ENCODE results near the gene FOXG1. TPM values are rescaled to one million over a fixed set of nuclear protein-coding genes. Genes with fewer than 3 reads are reported as not detected.

The FOXG1 gene
- total RNA-seq, 1 donor: 0.63 TPM

- no peak for DNase-seq (ENCODE audit: low read depth)
- H3K4me3 ChIP-seq (ENCODE audit: low read depth, low read length): no peak overlapping the region
- TF ChIP-seq, protein P1, sequence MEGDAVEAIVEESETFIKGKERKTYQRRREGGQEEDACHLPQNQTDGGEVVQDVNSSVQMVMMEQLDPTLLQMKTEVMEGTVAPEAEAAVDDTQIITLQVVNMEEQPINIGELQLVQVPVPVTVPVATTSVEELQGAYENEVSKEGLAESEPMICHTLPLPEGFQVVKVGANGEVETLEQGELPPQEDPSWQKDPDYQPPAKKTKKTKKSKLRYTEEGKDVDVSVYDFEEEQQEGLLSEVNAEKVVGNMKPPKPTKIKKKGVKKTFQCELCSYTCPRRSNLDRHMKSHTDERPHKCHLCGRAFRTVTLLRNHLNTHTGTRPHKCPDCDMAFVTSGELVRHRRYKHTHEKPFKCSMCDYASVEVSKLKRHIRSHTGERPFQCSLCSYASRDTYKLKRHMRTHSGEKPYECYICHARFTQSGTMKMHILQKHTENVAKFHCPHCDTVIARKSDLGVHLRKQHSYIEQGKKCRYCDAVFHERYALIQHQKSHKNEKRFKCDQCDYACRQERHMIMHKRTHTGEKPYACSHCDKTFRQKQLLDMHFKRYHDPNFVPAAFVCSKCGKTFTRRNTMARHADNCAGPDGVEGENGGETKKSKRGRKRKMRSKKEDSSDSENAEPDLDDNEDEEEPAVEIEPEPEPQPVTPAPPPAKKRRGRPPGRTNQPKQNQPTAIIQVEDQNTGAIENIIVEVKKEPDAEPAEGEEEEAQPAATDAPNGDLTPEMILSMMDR (IDR thresholded peaks at IDR 0.05; ENCODE audit: insufficient read depth, low read length): no peak
Measured at GRCh38 chr14:28761438-28762291, 4.9 kb upstream of the FOXG1 start.

DNA sequence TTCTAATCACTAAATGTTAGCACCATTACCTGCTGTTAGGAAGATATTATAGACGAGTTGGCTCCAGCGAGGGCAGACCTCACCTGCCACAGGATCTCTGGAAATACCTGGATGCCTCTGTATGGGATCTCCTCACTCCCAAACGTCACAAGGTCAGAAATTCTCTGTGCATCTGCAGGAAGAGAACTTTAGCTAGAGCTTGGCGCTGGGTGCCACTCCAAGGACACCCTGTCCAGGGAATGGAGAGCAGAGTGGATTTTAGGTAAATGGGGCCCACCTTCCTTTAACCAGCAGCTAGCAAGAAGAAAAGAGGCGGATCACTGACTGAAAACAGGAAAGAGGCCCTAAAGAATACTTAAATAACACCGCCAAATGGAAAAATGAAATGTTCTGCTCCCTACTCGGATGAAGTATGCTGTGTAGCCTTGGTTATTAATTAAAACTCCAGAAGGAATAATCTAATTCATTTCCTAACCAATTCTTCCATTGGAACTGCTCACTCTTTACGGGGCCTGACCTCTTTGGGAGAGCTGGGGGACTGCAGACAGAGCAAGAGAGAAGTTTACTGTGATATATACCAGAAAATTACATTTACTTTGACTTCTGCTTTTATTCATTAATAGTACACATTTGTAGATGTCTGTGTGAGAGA, 4.2 kb upstream of the FOXG1 start:
- no peak for DNase-seq (ENCODE audit: low read depth)
- TF ChIP-seq, protein P1 (IDR thresholded peaks at IDR 0.05; ENCODE audit: insufficient read depth, low read length): no peak
- H3K4me3 ChIP-seq (ENCODE audit: low read depth, low read length): no peak overlapping the region

DNA sequence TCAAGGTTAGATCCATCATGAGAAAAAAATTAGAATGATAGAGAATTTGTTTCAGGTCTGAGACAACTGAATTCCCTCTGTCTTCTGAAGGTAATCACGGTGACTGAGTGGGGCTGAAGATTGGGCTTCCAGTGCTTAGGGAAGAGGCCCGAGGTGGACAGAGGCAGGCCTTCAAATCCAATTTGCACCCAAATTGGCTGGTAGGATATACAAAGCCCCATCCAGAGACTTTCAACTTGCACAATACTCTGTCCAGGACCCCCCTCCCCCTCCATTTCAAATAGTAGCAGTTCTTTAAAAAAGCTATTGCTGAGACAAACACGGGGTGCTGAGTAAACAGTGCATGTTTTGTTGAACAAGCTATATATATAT, 3.6 kb upstream of the FOXG1 start:
- TF ChIP-seq, protein P1 (IDR thresholded peaks at IDR 0.05; ENCODE audit: insufficient read depth, low read length): no peak
- no peak overlapping the region for H3K4me3 ChIP-seq (ENCODE audit: low read depth, low read length)
- DNase-seq (ENCODE audit: low read depth): no peak

DNA sequence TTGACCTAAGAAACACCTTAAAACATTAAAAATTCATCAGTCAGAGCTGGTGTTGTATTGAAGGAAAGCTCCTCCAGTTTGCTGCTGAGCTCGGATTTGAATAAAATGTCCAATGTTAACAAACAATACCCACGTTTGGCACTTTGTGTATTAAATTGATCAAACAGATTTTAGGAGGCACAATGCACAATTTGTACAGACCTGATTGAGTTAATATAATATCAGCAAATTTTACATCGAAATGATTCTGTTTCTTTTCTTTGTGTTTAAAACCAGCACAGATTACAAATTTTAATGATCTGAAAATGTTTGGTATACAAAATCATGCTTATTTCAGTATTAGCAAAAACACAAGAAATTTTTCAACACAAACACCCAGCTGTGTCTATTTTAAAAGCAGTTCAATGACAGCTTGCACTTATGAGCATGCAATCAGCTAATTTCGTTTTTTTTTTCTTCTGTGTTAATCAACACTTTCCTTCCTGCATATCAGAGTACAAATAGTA, 2.8 kb upstream of the FOXG1 start:
- H3K4me3 ChIP-seq (ENCODE audit: low read depth, low read length): no peak overlapping the region
- TF ChIP-seq, protein P1 (IDR thresholded peaks at IDR 0.05; ENCODE audit: insufficient read depth, low read length): no peak
- no peak for DNase-seq (ENCODE audit: low read depth)

DNA sequence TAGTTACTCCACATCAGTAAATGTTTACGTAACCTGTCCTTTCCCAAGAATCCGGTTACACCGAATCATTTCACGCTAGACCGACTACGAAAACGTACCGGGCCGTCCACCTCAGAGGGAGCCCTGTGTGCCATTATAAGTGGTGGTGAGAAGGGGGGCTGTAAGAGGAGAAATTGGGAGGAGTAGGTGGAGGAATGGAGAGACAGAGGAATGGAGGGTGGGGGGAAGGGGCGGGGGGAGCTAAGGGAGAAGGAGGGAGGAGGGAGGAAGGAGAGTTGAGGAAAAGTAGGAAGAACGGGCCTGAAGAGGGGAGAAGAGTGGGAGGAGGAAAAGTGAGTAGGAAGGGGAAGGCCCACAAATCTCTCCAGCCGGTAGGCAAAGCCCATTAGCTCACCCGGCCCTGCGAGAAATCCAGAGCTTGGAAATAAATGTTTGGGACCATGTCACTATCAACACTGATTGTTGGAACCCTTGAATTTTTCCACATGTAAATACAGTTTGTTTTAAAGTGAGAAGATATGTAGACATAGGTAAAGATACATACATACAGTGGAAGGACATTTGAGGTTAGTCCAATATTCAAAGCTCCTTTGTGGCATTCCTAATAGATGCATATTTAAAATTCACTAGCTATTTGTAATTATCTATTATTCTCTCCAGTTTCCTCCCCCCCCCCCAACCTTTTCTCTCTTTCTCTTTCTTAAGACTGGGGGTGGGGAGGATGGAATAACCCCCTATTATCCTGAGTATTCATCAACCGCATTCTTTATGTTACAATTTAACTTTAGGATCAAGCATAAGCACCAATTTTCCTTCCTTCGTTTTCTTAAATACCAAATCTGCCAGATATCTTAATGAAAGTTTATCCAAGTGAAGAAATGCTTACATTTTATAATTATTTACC, 2.1 kb upstream of the FOXG1 start:
- H3K4me3 ChIP-seq (ENCODE audit: low read depth, low read length): no peak overlapping the region
- no peak for DNase-seq (ENCODE audit: low read depth)
- TF ChIP-seq, protein P1 (IDR thresholded peaks at IDR 0.05; ENCODE audit: insufficient read depth, low read length): no peak

- TF ChIP-seq, protein P1 (IDR thresholded peaks at IDR 0.05; ENCODE audit: insufficient read depth, low read length): no peak
- H3K4me3 ChIP-seq (ENCODE audit: low read depth, low read length): peak overlapping the region; percentile 25
- no peak for DNase-seq (ENCODE audit: low read depth)
Measured at GRCh38 chr14:28765169-28765830, 1.3 kb upstream of the FOXG1 start.
